Adrenal gland (tissue), 5 donors: ENCODE measurements around the gene CYP8B1.

Experiments
- POLR2A ChIP-seq, 2 donors: fragments of 450-650 bp; IDR thresholded peaks; one replicate each; pipeline ENCODE4 v1.6.1; 2017; ENCODE audit warnings: antibody characterized with exemption in 2 of 2, mild to moderate bottlenecking in 2 of 2, moderate library complexity in 1 of 2
- TF ChIP-seq, protein P1 (sequence below), 6 experiments: fragments of 450-650 bp in 4 of 6; fragments of 200-600 bp in 2 of 6; sonication (generic) in 1 of 6; IDR thresholded peaks; 1 replicate in 5 of 6; 2 replicates in 1 of 6; pipeline versions ENCODE4 v1.5.1 to v1.8.0; 2016 to 2021; ENCODE audit warnings: antibody characterized with exemption in 6 of 6, mild to moderate bottlenecking in 2 of 6, moderate library complexity in 1 of 6
- donor health status: DM: no; HTN: no; CAD: no.

DNA sequence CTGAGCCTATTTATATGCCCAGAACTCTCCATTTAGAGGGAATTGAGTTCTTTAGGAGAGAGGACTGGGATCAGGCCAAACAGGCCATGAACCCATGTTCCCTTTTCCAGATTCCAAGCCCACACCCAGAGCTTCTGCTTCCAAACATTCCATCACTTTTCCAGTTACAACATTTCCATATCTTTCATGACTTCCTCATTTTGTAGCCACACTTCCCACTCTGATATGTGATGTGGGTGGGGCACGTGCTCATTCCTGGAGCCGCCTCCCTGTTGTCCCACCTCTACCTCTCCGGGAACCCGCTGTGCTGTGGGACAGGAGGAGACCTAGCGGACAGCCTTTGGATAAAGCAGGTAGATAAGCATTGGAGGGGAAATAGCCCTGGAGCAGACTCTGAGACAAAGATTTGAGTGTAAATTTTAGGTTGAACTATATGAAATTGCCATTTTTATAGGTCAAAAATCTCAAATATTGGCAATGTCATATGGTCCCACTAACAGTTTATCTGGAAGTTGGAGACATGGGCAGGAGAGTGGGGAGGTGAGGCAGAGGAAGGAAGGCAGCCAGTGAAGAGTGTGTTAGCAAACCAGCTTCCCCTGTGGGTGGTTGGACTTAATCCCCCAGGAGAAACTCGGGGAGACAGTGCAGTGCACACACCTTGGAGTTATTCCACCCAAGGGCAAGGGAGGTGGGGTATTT, 31.8 kb downstream of the CYP8B1 start:
- TF ChIP-seq, protein P1, sequence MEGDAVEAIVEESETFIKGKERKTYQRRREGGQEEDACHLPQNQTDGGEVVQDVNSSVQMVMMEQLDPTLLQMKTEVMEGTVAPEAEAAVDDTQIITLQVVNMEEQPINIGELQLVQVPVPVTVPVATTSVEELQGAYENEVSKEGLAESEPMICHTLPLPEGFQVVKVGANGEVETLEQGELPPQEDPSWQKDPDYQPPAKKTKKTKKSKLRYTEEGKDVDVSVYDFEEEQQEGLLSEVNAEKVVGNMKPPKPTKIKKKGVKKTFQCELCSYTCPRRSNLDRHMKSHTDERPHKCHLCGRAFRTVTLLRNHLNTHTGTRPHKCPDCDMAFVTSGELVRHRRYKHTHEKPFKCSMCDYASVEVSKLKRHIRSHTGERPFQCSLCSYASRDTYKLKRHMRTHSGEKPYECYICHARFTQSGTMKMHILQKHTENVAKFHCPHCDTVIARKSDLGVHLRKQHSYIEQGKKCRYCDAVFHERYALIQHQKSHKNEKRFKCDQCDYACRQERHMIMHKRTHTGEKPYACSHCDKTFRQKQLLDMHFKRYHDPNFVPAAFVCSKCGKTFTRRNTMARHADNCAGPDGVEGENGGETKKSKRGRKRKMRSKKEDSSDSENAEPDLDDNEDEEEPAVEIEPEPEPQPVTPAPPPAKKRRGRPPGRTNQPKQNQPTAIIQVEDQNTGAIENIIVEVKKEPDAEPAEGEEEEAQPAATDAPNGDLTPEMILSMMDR (IDR thresholded peaks at IDR 0.05): no peak
- TF ChIP-seq POLR2A (IDR thresholded peaks at IDR 0.05): no peak
